GM23338 (cell line): Measurements from ENCODE around the gene FANCB. TPM values are rescaled to one million over a fixed set of nuclear protein-coding genes. Genes with fewer than 3 reads are reported as not detected.

Experiments used
- ATAC-seq: fragments of 200-7000 bp; cut with Tn5 transposase; 3 replicates; pipeline ENCODE4 v1.9.1; 2020
- DNase-seq: peaks from one replicate; pipeline ENCODE4 v3.0.0-alpha.2; 2015; ENCODE audit warnings: low spot score
- H2AFZ ChIP-seq: fragments of 200-600 bp; sonication (generic); 2 replicates; pipeline ENCODE4 v1.8.0; 2016; ENCODE audit warnings: antibody characterized with exemption, mild to moderate bottlenecking, moderate library complexity
- H3F3A ChIP-seq: fragments of 200-600 bp; sonication (generic); replicated peaks from 2 replicates; pipeline ENCODE4 v1.8.0; 2017; ENCODE audit warnings: antibody characterized with exemption, mixed run types, low read depth
- H3K27ac ChIP-seq: fragments of 200-600 bp; sonication (generic); 2 replicates; pipeline ENCODE4 v1.6.1; 2016; ENCODE audit warnings: low read depth
- H3K27me3 ChIP-seq: fragments of 200-600 bp; sonication (generic); 2 replicates; pipeline ENCODE4 v1.8.0; 2016; ENCODE audit warnings: mild to moderate bottlenecking, mixed run types, moderate library complexity; ENCODE audit not compliant: insufficient read depth
- H3K36me3 ChIP-seq: fragments of 200-600 bp; sonication (generic); 2 replicates; pipeline ENCODE4 v1.8.0; 2016; ENCODE audit warnings: mild to moderate bottlenecking; ENCODE audit not compliant: insufficient read depth
- H3K4me1 ChIP-seq: fragments of 200-600 bp; sonication (generic); 2 replicates; pipeline ENCODE4 v1.8.0; 2016; ENCODE audit warnings: mild to moderate bottlenecking, moderate library complexity; ENCODE audit not compliant: insufficient read depth
- H3K4me2 ChIP-seq: fragments of 200-600 bp; sonication (generic); 2 replicates; pipeline ENCODE4 v1.7.1; 2017; ENCODE audit warnings: mixed run types
- H3K4me3 ChIP-seq: fragments of 200-600 bp; sonication (generic); 2 replicates; pipeline ENCODE4 v1.6.1; 2016; ENCODE audit warnings: mixed run types
- H3K79me2 ChIP-seq: fragments of 200-600 bp; sonication (generic); replicated peaks from 2 replicates; pipeline ENCODE4 v1.8.0; 2017; ENCODE audit warnings: mild to moderate bottlenecking; ENCODE audit not compliant: insufficient read depth
- H3K9me2 ChIP-seq: fragments of 200-600 bp; sonication (generic); 2 replicates; pipeline ENCODE4 v1.8.0; 2017; ENCODE audit not compliant: insufficient read depth
- H4K20me1 ChIP-seq: fragments of 200-600 bp; sonication (generic); replicated peaks from 2 replicates; pipeline ENCODE4 v1.8.0; 2017; ENCODE audit warnings: mild to moderate bottlenecking; ENCODE audit not compliant: insufficient read depth
- H3K27ac Mint-ChIP-seq: 2 replicates; pipeline ENCODE4 v1.8.0; 2020; ENCODE audit warnings: inconsistent platforms, mild to moderate bottlenecking, moderate library complexity, mixed read lengths
- H3K27me3 Mint-ChIP-seq: 3 replicates; pipeline ENCODE4 v1.8.0; 2022; ENCODE audit warnings: low read depth, mild to moderate bottlenecking, moderate library complexity, mixed read lengths, inconsistent platforms; ENCODE audit not compliant: insufficient read depth, poor library complexity
- H3K36me3 Mint-ChIP-seq: 3 replicates; pipeline ENCODE4 v1.8.0; 2021; ENCODE audit warnings: low read depth, mild to moderate bottlenecking, inconsistent platforms, moderate library complexity, mixed read lengths
- H3K4me1 Mint-ChIP-seq: 3 replicates; pipeline ENCODE4 v1.8.0; 2020; ENCODE audit warnings: mild to moderate bottlenecking, inconsistent platforms, mixed read lengths
- H3K4me3 Mint-ChIP-seq: 3 replicates; pipeline ENCODE4 v1.8.0; 2021; ENCODE audit warnings: moderate library complexity, mild to moderate bottlenecking, inconsistent platforms, mixed read lengths
- H3K9me3 Mint-ChIP-seq: 3 replicates; pipeline ENCODE4 v1.8.0; 2020; ENCODE audit warnings: moderate library complexity, mild to moderate bottlenecking, inconsistent platforms, mixed read lengths
- CREB1 ChIP-seq: fragments of 250-450 bp; sonication (Bioruptor Pico); IDR thresholded peaks from 2 replicates; pipeline ENCODE4 v1.5.0; 2020; ENCODE audit warnings: low read depth, mild to moderate bottlenecking, moderate library complexity
- EZH2 ChIP-seq: fragments of 200-600 bp; sonication (generic); IDR thresholded peaks from one replicate; pipeline ENCODE4 v1.8.0; 2017; ENCODE audit warnings: antibody characterized with exemption, mild to moderate bottlenecking, low read depth; ENCODE audit not compliant: unreplicated experiment
- JUNB ChIP-seq: IDR thresholded peaks from one replicate; pipeline ENCODE4 v1.6.1; 2016; ENCODE audit warnings: antibody characterized with exemption; ENCODE audit not compliant: unreplicated experiment
- POLR2AphosphoS5 ChIP-seq: IDR thresholded peaks from 2 replicates; pipeline ENCODE4 v1.6.1; 2016; ENCODE audit warnings: antibody characterized with exemption, low read depth
- polyA plus RNA-seq: library from polyadenylated mRNA; unstranded; fragments of >200 nt; fragmentation: Nextera tagmentation; extraction: Ambion mirVana; gene quantifications from 2 replicates; pipeline ENCODE4 v1.2.1, GENCODE V29; 2016
- total RNA-seq: library from RNA; depleted of rRNA; stranded (reverse); fragments of >200 nt; shearing (Covaris generic); gene quantifications from 2 replicates; pipeline ENCODE4 v1.2.3, GENCODE V29; 2014
- TF ChIP-seq, protein P1 (sequence below): fragments of 250-450 bp; sonication (Bioruptor Pico); IDR thresholded peaks from 2 replicates; pipeline ENCODE4 v1.5.0; 2020; ENCODE audit warnings: mild to moderate bottlenecking, moderate library complexity
- TF ChIP-seq, protein P2 (sequence below): IDR thresholded peaks from one replicate; pipeline ENCODE4 v1.6.1; 2018; ENCODE audit warnings: antibody characterized with exemption; ENCODE audit not compliant: unreplicated experiment

FANCB gene
- total and polyA plus RNA-seq, 2 experiments from 2014 or later, result 16.2 to 16.8 TPM

DNA sequence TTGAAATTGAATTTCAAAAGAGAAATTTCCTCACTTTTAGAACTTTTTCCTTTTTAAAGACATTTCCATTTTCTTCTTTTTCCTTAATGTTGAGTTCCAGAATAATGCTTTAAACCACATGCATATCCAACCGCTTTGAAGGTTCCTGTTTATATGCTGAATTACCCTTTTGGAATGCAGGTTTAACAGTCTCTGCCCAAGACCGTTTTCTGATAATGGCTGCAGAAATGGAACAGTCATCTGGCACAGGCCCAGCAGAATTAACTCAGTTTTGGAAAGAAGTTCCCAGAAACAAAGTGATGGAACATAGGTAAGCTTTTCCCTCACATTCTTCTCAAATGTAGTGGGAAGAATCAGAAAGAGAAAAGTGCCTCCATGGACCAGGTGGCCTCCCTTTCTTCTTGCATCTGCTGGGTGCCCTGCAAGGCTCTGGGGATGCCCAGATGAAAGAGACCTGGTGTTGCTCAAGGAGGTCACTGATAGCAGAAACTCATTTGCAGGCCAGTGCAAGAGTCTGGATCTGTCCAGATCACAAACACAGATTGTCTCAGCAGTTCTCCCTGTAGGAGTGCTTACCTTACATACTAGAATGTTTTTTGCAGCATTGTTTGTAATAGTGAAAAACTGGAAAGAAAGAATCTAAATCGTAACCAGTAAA, 43.3 kb upstream of the FANCB start (continued):
- TF ChIP-seq, protein P1, sequence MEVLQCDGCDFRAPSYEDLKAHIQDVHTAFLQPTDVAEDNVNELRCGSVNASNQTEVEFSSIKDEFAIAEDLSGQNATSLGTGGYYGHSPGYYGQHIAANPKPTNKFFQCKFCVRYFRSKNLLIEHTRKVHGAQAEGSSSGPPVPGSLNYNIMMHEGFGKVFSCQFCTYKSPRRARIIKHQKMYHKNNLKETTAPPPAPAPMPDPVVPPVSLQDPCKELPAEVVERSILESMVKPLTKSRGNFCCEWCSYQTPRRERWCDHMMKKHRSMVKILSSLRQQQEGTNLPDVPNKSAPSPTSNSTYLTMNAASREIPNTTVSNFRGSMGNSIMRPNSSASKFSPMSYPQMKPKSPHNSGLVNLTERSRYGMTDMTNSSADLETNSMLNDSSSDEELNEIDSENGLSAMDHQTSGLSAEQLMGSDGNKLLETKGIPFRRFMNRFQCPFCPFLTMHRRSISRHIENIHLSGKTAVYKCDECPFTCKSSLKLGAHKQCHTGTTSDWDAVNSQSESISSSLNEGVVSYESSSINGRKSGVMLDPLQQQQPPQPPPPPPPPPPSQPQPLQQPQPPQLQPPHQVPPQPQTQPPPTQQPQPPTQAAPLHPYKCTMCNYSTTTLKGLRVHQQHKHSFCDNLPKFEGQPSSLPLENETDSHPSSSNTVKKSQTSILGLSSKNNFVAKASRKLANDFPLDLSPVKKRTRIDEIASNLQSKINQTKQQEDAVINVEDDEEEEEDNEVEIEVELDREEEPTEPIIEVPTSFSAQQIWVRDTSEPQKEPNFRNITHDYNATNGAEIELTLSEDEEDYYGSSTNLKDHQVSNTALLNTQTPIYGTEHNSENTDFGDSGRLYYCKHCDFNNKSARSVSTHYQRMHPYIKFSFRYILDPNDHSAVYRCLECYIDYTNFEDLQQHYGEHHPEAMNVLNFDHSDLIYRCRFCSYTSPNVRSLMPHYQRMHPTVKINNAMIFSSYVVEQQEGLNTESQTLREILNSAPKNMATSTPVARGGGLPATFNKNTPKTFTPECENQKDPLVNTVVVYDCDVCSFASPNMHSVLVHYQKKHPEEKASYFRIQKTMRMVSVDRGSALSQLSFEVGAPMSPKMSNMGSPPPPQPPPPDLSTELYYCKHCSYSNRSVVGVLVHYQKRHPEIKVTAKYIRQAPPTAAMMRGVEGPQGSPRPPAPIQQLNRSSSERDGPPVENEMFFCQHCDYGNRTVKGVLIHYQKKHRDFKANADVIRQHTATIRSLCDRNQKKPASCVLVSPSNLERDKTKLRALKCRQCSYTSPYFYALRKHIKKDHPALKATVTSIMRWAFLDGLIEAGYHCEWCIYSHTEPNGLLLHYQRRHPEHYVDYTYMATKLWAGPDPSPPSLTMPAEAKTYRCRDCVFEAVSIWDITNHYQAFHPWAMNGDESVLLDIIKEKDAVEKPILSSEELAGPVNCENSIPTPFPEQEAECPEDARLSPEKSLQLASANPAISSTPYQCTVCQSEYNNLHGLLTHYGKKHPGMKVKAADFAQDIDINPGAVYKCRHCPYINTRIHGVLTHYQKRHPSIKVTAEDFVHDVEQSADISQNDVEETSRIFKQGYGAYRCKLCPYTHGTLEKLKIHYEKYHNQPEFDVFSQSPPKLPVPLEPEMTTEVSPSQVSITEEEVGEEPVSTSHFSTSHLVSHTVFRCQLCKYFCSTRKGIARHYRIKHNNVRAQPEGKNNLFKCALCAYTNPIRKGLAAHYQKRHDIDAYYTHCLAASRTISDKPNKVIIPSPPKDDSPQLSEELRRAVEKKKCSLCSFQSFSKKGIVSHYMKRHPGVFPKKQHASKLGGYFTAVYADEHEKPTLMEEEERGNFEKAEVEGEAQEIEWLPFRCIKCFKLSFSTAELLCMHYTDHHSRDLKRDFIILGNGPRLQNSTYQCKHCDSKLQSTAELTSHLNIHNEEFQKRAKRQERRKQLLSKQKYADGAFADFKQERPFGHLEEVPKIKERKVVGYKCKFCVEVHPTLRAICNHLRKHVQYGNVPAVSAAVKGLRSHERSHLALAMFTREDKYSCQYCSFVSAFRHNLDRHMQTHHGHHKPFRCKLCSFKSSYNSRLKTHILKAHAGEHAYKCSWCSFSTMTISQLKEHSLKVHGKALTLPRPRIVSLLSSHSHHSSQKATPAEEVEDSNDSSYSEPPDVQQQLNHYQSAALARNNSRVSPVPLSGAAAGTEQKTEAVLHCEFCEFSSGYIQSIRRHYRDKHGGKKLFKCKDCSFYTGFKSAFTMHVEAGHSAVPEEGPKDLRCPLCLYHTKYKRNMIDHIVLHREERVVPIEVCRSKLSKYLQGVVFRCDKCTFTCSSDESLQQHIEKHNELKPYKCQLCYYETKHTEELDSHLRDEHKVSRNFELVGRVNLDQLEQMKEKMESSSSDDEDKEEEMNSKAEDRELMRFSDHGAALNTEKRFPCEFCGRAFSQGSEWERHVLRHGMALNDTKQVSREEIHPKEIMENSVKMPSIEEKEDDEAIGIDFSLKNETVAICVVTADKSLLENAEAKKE (CRISPR knock-in tag), result no peak
- TF ChIP-seq POLR2AphosphoS5, result no peak

DNA sequence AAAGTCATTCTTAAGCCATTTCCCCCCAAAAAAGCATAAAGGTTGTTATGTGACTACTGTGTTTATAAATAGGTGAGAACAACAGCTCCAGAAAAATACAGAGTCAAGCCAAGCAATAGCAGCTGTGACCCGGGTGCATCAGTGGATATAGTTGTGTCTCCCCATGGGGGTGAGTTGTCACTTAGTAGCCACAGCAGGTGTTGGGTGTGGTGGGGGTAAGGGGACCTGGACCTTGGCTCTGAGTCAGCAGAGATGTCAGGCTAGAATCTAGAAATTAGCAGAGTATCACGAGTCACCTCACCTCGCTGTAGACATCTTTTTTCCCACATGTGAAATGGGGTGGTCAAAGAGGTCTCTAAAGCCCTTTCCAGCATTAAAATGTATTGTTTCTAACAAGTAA, 42.7 kb upstream of the FANCB start:
- H2AFZ ChIP-seq, result no peak overlapping the region
- Mint-ChIP-seq H3K9me3 (no peaks in the 10 kb centered on the region), H3K4me3 (no peak overlapping the region), H3K27me3 (no peaks in the 10 kb centered on the region), H3K27ac (no peak overlapping the region), H3K36me3 (peaks cover 19% of the 10 kb centered on the region), H3K4me1 (no peaks in the 10 kb centered on the region)
- H3F3A ChIP-seq, result no peaks in the 10 kb centered on the region
- no peak for ATAC-seq
- TF ChIP-seq POLR2AphosphoS5 (no peak), CREB1 (CRISPR knock-in tag) (no peak), EZH2 (no peak), JUNB (no peak)
- TF ChIP-seq, protein P2, sequence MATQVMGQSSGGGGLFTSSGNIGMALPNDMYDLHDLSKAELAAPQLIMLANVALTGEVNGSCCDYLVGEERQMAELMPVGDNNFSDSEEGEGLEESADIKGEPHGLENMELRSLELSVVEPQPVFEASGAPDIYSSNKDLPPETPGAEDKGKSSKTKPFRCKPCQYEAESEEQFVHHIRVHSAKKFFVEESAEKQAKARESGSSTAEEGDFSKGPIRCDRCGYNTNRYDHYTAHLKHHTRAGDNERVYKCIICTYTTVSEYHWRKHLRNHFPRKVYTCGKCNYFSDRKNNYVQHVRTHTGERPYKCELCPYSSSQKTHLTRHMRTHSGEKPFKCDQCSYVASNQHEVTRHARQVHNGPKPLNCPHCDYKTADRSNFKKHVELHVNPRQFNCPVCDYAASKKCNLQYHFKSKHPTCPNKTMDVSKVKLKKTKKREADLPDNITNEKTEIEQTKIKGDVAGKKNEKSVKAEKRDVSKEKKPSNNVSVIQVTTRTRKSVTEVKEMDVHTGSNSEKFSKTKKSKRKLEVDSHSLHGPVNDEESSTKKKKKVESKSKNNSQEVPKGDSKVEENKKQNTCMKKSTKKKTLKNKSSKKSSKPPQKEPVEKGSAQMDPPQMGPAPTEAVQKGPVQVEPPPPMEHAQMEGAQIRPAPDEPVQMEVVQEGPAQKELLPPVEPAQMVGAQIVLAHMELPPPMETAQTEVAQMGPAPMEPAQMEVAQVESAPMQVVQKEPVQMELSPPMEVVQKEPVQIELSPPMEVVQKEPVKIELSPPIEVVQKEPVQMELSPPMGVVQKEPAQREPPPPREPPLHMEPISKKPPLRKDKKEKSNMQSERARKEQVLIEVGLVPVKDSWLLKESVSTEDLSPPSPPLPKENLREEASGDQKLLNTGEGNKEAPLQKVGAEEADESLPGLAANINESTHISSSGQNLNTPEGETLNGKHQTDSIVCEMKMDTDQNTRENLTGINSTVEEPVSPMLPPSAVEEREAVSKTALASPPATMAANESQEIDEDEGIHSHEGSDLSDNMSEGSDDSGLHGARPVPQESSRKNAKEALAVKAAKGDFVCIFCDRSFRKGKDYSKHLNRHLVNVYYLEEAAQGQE, result no peak
- H3K4me3 ChIP-seq, result no peak overlapping the region
- no peaks in the 10 kb centered on the region for H3K4me1 ChIP-seq
- H3K4me2 ChIP-seq, result no peak overlapping the region
- no peaks in the 10 kb centered on the region for H3K79me2 ChIP-seq
- no peaks in the 10 kb centered on the region; the same call in 1 of the 2 replicates for H3K36me3 ChIP-seq
- H3K9me2 ChIP-seq, result no peaks in the 10 kb centered on the region
- no peaks in the 10 kb centered on the region for H4K20me1 ChIP-seq
- no peak overlapping the region for H3K27ac ChIP-seq
- H3K27me3 ChIP-seq, result no peaks in the 10 kb centered on the region
- no peak for DNase-seq
